ENCODE data around the gene FNDC1.

GRCh38 chr6:159267165-159267564 is 98.0 kb downstream of the FNDC1 start:
- TF ChIP-seq EZH2 (IDR thresholded peaks at IDR 0.05; ENCODE audit: borderline replicate concordance, low read depth, low read length, severe bottlenecking), result no peak
- TF ChIP-seq CTCF (IDR thresholded peaks at IDR 0.05; ENCODE audit: borderline replicate concordance, extremely low read depth, low read length, poor library complexity, severe bottlenecking), result no peak

Measured in DND-41 (cell line).